HG03175 (cell line): ENCODE data around the gene BAHCC1.

Experiments
- ATAC-seq: cut with Tn5 transposase; IDR thresholded peaks from one replicate; pipeline ENCODE4 v1.9.1; 2021; ENCODE audit warnings: mild to moderate bottlenecking, moderate library complexity; ENCODE audit not compliant: unreplicated experiment

Gene BAHCC1

GRCh38 chr17:81366648-81367047, 28.6 kb upstream of the BAHCC1 start:
- ATAC-seq = no peak

- ATAC-seq = no peak
Observed at GRCh38 chr17:81367171-81367570, 28.1 kb upstream of the BAHCC1 start.

- ATAC-seq = no peak
Observed at GRCh38 chr17:81368161-81369022, 26.9 kb upstream of the BAHCC1 start.

- ATAC-seq = no peak
Observed at GRCh38 chr17:81370294-81370693, 25.0 kb upstream of the BAHCC1 start.

GRCh38 chr17:81371910-81372760, 23.1 kb upstream of the BAHCC1 start:
- no peak for ATAC-seq

GRCh38 chr17:81373536-81374160, 21.6 kb upstream of the BAHCC1 start:
- ATAC-seq = no peak

GRCh38 chr17:81374890-81375289, 20.4 kb upstream of the BAHCC1 start:
- ATAC-seq = no peak

- ATAC-seq = no peak
Observed at GRCh38 chr17:81376946-81377714, 18.1 kb upstream of the BAHCC1 start.

- ATAC-seq = no peak
Observed at GRCh38 chr17:81378941-81379511, 16.2 kb upstream of the BAHCC1 start.

GRCh38 chr17:81379523-81379942, 15.7 kb upstream of the BAHCC1 start:
- ATAC-seq = no peak

GRCh38 chr17:81380131-81380530, 15.1 kb upstream of the BAHCC1 start:
- no peak for ATAC-seq

GRCh38 chr17:81380666-81381518, 14.4 kb upstream of the BAHCC1 start:
- ATAC-seq = no peak

GRCh38 chr17:81381632-81382577, 13.4 kb upstream of the BAHCC1 start:
- no peak for ATAC-seq

- no peak for ATAC-seq
Observed at GRCh38 chr17:81382851-81383250, 12.4 kb upstream of the BAHCC1 start.

- no peak for ATAC-seq
Observed at GRCh38 chr17:81383504-81384421, 11.5 kb upstream of the BAHCC1 start.

- no peak for ATAC-seq
Observed at GRCh38 chr17:81384929-81385319, 10.3 kb upstream of the BAHCC1 start.
